Astrocyte of the hippocampus (primary cell): Measurements from ENCODE around the gene DAP.

Experiments
- DNase-seq: peaks from one replicate; pipeline ENCODE4 v3.0.0; 2011; ENCODE audit warnings: low read depth, low spot score

Gene DAP

DNA sequence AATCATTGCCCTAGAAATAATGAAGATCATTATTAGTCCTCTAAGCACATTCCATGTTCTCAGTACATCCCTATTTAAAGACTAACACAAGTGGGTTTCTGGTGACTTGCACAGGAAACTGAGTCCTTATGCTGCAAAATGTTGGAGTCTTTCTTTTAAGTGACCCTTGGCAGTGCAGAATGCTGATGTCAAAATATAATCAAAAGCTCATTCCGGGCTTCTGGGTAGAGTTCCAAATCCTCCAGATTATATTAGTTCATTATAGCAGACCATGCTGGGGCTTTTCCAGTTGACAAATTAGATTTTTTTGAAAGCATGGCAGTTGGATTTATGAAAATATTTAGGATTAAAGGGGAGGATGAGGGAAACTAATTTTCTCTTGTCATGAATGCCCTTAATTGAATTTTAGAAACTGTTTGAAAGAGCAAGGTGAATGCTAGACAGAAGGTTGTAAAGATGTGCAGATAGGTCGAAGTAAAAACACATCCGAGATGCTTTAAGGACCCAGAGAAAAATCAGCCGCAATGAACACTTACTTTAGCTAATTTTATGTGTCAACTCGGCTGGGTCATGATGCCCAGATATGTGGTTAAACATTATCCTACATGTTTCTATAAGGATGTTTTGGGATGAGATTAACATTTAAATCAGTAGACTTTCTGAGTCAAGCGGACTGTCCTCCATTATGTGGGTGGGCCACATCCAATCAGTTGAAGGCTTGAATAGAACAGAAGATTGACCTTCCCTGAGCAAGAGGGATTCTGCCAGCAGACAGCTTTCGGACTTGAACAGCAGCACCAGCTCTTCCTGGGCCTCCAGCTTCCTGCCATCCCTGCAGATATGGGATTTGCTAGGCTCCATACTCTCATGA, 88.7 kb downstream of the DAP start:
- no peak for DNase-seq

DNA sequence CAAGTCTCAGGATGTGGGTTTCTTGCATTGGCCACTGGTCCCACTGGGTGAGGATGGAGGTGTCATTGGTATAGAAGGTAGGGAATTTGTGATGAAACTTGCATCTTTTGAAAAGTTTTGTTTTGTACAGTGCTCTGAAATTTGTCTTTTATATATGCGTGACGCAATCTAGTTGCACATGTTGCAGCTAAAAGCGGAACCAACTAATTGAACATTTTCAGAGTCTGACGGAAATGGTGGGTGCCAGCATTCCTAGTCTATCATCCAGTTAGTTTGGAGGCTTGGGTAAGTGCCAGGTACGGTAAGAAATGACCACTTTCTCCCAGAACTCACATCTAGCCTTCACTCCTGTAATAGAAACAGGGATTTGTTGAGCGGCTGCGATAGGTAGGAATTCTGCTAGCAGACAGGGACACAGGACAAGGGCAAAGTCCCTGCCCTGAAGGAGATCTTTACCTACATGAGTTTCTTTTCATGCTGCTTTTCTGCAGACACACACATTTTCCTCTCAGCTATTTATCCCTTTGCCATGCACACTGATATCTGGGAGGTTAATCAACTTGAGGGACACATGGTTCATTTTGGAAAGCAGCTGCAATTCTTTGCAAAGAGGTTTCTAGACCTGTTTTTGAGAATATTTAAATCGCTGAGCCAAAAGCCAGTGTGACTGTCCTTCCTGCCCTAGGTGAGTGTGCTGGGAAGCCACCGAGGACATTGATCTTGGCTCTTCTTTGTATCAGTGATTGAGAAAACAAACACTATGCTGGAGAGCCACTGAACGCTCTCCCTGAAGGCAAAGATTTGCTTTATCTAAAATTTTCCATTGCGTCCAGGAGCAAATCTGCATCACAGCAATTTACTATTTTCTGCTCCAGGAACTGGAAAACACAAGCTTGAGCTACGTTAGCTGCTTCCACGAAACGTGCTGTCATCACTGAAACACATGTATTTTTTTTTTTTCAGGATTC, 89.7 kb downstream of the DAP start:
- no peak for DNase-seq

DNA sequence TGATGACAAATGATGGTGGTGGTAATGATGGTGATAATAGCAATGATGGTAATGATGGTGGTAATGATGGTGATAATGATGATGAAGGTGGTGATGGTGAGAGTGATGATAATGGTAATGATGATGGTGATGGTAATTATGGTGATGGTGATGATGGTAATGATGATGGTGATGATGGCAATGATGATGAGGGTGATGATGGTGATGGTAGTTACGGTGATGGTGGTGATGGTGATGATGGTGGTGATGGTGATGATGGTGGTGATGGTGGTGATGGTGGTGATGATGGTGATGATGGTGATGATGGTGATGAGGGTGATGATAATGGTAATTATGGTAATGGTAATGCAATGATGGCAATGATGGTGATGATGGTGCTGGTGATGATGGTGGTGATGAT, 91.1 kb downstream of the DAP start:
- no peak for DNase-seq

DNA sequence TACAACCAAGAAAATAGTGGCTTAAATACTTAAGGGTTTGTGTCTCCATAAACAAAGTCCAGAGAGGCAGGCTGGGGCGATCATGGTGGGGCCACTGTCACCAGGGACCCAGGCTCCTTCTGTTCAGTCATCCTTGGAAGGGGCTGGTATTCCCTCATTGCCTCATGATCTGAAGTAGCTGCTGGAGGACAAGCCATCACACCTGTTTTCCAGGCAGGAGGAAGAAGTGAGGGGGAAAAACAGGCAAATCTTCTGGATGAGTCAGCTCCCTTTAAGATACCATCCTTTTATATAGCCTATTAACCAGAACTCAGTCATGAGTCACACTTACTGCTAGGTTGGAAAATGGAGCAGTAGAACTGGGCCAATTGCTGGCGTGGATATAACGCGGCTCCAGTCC, 92.3 kb downstream of the DAP start:
- no peak for DNase-seq

DNA sequence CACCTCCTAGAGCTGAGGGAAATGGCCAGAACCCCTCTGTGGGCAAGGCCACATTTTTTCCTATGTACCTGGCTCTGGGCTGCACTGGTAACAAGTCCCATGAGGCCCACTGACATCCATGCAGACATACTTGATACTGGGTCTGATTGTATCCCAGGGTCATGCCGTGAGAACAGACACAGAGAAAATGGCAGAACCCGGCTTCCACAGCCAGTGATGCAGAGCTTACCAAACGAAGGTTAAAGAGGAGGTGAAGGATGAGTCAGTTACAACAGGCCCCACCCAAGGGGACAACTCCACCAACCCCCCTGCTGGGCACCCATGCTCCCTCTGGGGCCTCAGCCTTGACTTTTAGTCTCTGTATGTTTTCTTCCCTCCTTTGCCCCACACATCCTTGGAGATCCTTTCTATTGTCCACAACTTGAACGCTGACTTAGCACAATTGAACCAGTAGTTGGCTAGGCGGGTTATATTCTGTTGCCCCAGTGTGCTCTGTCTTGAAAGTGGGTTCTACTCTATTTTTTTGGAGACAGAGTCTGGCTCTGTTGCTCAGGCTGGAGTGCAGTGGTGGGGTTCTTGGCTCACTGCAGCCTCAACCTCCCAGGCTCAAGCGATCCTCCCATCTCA, 93.5 kb downstream of the DAP start:
- no peak for DNase-seq

DNA sequence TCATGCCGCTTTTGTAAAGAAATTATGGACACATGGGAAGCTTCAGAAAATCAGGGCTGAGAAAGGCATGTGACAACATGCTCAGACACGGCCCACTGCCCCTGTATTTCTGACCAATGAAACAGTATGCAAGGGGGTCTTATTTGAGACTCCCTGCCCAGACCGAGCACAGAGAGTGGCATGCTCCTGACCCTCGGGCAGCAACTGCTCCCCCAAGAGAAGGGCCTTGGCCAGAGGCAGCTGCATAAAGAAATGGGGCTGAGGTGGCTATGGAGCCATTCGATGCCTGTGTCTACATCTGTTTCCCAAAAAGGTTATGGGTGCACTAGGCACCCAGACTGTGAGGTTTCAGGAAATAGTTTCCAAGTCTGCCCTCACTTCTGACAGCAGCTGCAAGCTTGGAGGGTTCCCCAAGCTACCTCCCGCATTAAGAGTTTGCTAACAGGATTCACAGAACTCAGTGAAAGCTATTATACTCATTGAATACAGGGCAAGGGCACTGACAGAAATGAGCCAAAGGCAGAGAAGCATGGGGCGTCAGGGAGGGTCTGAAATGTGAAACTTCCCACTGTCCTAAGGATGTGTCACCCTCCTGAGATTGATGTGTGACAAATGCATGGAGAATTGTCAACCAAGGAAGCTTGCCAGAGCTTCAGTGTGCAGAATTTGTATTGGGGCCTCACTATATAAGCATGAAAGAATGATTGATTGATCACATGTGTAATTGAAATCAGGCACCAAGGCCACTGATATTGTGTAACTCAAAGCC, 94.3 kb downstream of the DAP start:
- DNase-seq, result no peak

DNA sequence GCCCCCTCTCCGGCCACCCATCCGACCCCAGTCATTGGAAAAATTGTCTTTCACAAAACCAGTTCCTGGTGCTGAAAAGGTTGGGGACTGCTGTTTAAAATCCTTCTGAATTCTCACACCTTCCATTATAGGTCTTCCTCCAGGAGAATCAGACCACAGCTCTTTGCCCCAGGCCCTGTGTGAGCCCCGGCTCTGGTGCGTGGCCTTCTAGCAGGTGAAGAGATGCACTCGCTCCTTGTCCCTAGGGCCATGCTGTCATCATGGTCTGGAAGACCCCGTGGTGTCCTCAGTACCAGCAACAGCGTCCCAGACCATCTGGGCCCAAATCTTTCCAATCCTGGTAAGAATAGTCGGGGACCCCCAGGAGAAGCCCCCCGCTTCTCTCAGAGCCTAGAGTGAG, 95.2 kb downstream of the DAP start:
- DNase-seq, result no peak

DNA sequence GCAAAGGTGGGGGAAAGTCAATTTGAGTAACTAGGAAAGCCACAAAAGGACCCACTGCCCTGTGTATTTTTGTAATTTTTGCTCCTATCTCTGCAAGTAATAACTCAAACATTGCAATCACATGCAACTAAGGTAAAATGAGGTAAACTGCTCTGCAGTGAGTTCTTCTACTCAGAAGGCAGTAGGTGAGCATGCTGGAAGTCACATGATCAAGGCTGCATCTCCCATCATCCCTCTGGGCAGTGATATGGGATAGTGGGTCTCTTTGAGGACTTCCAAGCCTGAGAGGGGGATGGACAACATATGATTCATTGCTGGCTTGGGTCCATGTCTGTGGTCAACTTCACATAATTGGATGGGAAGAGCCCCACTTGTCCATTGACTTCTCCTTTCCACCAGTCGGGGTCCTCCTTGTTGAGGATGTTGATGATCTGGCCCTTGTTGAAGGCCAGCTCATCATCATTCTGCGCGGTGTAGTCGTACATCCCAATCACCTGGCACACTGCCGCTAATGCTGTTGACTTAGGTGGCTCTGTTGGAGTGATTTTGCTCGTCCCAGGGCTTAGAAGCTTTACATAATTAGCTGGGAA, 96.8 kb downstream of the DAP start:
- DNase-seq, result peak; percentile 42

DNA sequence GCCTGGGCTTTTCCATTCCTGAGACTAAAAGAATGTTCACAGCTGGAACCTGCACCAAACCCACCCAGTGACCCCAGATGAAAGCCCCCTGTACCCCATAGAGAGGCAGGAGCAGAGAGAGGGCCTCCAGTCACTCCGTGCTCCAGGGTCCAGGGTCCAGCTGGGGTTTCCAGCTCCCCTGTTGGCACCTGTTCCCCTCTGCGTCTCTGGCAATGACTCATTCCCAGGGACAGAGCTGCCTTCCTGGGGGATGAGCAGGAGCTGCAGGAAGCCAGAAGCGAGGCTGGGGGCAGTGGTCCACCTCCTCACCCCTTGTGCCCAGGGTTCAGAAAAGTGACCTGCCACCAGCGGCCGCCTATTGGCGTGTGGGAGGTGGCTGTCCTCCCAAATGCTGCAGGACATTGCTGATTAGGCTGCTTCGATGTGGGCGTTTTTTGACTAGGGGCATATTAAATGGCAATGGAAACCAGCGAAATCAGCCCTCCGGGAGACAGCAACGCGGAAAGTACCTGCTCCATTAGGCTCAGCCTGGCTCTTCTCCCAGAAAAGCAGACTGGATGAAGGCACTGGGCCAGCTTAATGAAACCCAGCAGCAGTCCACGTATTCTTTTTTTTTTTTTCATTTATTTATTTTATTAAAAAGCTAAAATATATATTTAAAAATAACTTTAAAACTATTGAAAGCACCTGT, 97.4 kb downstream of the DAP start:
- peak; percentile 72 for DNase-seq

DNA sequence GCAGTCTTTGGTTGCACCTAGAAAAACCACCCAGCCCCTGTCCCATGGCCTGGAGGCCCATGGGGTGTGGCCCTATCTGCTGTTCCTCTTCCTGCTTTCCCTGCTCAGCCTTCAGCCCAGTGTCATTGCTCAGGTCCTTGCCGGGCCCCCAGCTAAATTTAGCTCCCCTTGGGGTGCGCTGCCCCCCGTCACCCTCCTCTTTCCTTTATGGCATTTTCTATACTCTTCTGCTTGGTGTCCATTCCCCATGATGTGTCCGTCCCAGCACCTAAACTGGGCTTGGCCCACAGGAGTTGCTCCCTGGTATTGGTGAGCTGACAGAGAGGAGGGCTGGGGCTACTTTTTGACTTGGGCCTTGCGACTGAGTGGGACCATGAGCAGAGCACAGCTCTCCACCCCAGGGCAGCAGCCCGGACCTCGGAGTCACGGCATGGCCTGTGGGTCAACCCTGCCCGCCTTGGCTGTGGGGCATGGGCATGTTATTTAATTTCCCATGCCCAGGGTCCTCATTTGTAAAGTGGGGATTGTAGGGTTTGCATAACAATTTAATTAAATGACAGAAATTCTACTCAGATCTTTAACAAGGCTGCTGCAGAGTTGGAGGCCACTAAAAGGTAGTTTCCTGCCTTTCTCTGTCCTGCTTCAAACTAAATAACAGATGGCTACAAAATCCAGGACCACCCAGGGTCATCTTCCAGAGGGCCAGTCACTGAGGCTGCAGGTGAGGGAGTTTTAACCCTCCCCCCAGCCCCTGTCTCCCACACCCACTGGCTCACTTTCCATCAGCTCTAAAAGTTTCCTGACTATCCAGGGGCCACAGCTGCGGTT, 98.2 kb downstream of the DAP start:
- no peak for DNase-seq

DNA sequence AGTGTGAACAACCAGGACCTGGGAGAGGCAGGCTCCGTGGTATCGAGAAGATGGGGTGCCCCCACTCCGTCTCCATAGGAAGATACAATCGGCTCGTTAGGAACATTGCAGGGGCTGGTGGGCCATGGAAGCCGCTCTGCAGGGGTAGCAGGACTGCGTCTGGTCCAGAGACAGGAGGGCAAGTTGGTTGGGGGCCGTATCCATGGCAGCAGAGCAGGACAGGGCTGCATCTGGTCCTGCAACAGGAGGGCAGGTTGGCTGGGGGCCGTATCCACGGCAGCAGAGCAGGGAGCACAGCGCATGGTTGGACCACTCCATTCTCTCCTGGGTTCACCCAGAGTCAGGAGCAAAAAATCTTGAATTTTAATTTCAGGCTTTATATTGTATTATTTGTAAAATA, 99.0 kb downstream of the DAP start:
- DNase-seq, result no peak

DNA sequence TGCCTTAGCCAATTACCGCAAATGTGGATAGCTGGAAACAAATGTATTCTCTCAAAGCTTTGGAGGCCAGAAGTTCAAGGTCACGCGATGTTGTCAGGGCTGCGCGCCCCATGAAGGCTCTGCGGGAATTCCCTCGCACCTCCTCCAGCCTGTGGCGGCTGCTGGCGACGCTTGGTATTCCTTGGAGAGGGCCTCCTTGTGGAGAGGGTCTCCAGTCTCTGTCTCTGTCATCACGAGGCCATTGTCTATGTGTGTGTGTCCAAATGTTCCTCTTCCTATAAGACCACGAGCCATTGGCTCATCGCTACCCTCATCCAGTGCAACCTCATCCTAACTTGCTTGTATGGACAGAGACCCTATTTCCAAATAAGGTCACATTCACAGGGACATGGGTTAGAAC, 99.6 kb downstream of the DAP start:
- no peak for DNase-seq

DNA sequence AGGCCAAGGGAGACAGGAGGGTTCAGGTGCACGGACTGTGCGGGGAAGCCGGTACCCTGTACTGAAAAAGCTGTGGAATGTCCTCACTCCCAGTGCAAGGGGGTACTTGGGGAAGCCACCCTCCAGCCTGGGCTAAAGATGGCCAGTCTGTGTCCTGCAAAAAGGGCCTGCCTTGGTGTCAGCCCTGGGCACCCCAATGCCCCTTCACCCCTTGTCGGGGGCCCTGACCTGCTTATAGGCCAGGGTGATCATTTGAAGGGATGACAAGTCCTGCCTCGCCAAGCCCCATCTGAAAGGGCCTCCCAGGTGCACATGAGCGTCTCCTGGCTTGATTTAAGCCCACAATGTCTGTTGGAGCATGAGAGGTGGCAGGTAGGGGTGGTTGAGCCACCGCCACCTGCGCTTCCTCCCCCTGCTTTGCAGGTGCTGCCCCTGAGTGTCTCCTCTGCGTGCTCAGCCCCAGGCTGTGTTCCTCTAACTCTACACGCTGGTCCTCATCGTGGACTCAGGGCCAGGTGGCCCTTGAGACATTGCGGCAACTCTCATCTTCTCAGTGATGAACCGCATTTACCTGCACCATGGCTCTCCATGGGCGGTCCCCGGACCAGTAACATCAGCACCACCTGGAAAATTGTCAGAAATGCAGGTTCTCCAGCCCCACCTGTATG, 100.2 kb downstream of the DAP start:
- no peak for DNase-seq

DNA sequence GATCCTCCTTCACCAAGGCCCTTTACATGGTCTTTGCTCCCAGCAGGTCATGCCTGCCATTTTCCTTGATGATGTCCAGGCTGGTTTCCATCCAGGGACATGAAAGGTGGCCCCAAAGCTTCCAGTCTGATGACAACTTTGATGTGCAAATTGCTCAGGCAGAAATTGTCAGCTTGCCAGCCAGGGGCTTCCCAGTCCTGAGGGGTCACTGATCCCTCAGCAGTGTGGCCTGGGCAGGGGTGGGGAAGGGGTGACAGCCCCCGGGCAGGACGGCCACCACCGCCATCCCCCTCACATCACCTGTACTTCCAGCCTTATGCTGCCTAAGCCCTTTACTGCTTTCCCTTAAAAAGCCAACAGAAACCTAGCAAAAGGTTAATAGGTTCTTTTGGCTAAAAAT, 100.9 kb downstream of the DAP start:
- no peak for DNase-seq

DNA sequence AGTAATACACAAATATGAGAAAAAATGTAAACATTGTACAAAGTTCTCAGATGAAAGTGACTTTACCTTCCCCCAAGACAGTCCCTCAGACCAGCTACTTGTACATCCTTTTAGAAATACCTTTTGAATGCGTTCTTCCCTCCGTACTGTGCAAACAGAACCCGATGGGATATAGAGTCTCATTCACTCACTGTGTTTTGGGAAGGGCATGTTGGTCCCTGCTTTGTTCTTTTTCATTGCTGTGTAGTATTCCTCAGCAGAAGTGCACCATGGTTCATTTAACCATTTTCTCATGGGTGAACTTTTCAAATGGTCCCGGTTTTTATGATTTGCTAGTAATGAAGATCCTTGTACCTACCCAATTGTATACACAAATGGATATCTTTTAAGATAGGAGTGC, 102.8 kb downstream of the DAP start:
- DNase-seq, result no peak

DNA sequence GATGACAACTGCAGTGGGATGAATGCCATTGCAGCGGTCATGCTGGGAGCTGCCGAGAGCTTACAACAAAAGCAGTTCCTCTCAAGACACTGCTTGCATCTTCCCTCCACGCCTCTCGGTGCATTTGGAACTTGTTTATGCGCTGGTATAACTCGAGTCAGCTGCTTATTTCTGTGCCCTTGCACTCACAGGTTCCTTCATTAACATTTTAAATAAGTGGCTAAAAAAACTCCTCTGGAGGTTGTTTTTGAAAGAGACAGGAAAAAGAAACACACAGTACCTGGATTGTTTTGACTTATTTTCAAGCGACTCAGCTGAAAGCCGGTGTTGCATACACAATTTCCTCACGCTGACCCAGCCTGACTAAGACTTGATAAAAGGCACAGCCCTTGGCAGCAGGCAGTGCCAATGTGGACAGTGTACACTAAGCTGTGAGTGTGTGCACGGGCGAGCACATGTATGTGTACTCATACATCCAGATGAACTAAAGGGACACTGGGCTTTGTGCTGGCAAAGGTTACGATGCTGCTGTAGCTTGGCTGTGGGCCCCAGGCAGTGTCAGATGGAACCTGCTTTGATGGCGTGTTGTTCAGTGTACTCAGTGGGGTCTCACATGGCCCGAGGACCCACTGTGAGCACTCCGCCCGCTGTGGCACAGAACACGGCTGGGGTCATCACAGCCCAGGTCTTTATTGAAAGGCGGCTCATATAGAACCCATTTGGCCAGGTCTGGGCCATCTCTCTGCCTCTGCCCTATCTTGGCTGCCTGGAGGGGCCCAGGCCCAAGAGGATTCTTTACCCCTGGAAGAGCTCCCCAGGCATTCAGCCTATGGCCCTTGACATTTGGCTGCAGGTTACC, 104.8 kb downstream of the DAP start:
- no peak for DNase-seq

DNA sequence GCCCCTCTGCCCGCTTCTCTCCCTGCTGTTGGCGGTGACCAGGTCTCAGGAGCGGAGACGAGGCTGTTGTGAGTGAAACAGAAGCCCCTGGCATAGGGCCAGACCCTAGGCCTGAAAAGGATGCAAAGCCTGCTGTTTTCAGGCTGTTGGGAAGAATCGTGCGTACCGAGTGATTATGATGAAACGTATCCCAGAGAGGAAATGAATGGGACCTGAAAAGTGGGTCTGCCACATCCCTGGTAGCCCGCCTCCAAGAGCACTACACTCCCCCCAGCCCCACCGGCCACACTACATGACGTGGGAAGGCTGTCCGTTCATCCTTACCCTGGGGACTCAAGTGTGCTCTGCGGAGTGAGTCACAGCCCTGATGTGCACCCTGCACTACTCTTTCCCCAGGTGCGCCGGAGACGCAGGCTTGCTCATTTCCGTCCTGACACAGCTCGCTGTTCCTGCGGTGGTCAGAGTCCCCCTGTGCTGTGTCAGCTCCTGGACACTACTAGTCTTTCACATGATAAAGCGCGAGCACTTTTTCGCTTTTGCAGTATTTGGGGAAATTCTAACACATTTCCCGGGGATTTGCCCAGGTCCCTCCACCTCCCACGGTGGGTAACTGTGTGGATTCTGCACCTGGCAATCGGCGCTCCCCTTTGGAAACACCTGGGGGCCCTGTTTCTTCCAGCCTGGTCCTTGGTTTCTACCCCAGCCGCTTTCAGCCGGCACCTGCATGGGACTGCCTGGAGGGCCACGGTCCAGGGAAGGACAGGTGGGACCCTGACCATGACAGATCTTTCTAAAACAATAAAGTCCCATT, 105.7 kb downstream of the DAP start:
- DNase-seq, result peak; percentile 48
